Activated CD4-positive, alpha-beta T cell treated with anti-CD3 and anti-CD28 coated beads for 24 hours (primary cell): ENCODE results near the gene PMAIP1.

Experiments
- DNase-seq, 2 donors: peaks; one replicate each; pipeline ENCODE4 v3.0.0-alpha.2; 2020; ENCODE audit warnings: low read depth in 2 of 2

Gene PMAIP1

DNA sequence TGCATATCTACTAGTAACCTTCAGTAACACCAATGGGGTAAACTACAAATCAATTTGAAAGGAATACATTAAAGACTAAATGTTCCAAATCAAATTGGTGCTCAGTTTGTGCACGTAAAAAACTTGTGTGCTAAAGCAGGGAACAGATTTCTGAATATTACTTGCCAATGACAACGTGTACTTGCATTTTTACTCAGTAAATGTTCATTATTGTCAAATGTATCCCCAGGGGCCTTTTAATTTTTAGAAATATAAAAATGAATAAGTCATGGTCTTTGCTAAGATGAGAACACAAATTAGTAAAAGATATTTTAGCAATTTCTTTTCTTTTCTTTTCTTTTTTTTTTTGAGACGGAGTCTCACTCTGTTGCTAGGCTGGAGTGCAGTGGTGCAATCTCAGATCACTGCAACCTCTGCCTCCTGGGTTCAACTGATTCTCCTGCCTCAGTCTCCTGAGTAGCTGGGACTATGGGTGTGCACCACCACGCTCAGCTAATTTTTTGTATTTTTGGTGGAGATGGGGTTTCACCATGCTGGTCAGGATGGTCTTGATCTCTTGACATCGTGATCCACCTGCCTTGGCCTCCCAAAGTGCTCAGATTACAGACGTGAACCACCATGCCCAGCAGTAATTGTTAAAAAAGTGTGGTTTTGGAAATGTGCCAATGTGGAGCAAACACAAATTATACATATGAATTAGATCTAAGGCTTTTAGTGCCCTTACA is 52.6 kb downstream of the PMAIP1 start:
- no peak for DNase-seq
